ENCODE data around the gene EIF2B4. TPM values are rescaled to one million over a fixed set of nuclear protein-coding genes. Genes with fewer than 3 reads are reported as not detected.

The EIF2B4 gene
- total and polyA plus RNA-seq, 9 of the 15 experiments (the other 6 are each of a cell fraction or from before 2014, with no cell fraction given), result 29.7 to 80.3 (median 58.9) TPM

- TF ChIP-seq HINFP (tag; conservative IDR thresholded peaks at IDR 0.05; ENCODE audit: low read depth) (no peak), ESRRB (CRISPR knock-in tag; IDR thresholded peaks at IDR 0.05; ENCODE audit: borderline replicate concordance) (no peak), ERF (CRISPR knock-in tag; IDR thresholded peaks at IDR 0.05) (0 out of 2 replicates have a peak, but pooled peaks have one; percentile 33), STAT6 (CRISPR knock-in tag; IDR thresholded peaks at IDR 0.05) (no peak), ILF3 (IDR thresholded peaks at IDR 0.05; ENCODE audit: borderline replicate concordance) (0 out of 2 replicates have a peak, but pooled peaks have one; percentile 50), POLR3A (IDR thresholded peaks at IDR 0.05; ENCODE audit: borderline replicate concordance, extremely low read depth, insufficient read depth, insufficient read length) (no peak), ZNF140 (CRISPR knock-in tag; IDR thresholded peaks at IDR 0.05) (no peak), ZBTB34 (CRISPR knock-in tag; IDR thresholded peaks at IDR 0.05) (no peak), FOSL1 (tag; conservative IDR thresholded peaks at IDR 0.05) (peak; percentile 47), TBL1XR1 (IDR thresholded peaks at IDR 0.05; ENCODE audit: low read length in 2 of 2) (no peak), HDAC2 (IDR thresholded peaks at IDR 0.05) (peak; percentile 41; the same call in 1 of the 2 replicates), DACH1 (IDR thresholded peaks at IDR 0.05; ENCODE audit: partially characterized antibody) (peak; percentile 88), ETV6 (IDR thresholded peaks at IDR 0.05; ENCODE audit: borderline replicate concordance in 1 of 2, low read depth in 2 of 2, low read length in 1 of 2) (no peak), ETV6 (CRISPR knock-in tag; IDR thresholded peaks at IDR 0.05; ENCODE audit: borderline replicate concordance) (no peak), CXXC5 (CRISPR knock-in tag; IDR thresholded peaks at IDR 0.05) (peak; percentile 94), OTX1 (CRISPR knock-in tag; IDR thresholded peaks at IDR 0.05) (peak; percentile 82), KAT2B (IDR thresholded peaks at IDR 0.05; ENCODE audit: low read depth, low read length) (no peak), ZBTB43 (CRISPR knock-in tag; IDR thresholded peaks at IDR 0.05) (0 out of 2 replicates have a peak, but pooled peaks have one; percentile 44), SMAD2 (IDR thresholded peaks at IDR 0.05; ENCODE audit: low read depth, low read length) (no peak), ZNF445 (CRISPR knock-in tag; IDR thresholded peaks at IDR 0.05; ENCODE audit: low read depth) (0 out of 2 replicates have a peak, but pooled peaks have one; percentile 53)
These were observed 10.7 kb upstream of the EIF2B4 start, which contains the start of gene ZNF513 (continued) for GRCh38 chr2:27380626-27381545.

Measured in K562 (cell line).